K562 (cell line): Measurements from ENCODE around the gene ITGBL1. TPM values are rescaled to one million over a fixed set of nuclear protein-coding genes. Genes with fewer than 3 reads are reported as not detected.

Experiments used
- ARNT ChIP-seq, 2 experiments: fragments of 450-650 bp; IDR thresholded peaks; 2 replicates each; pipeline ENCODE4 v1.6.1; 2016; ENCODE audit warnings: mild to moderate bottlenecking in 1 of 2
- CREB3L1 ChIP-seq: fragments of 450-650 bp; IDR thresholded peaks from 2 replicates; pipeline ENCODE4 v1.6.1; 2014; ENCODE audit warnings: low read depth, mild to moderate bottlenecking, moderate library complexity, borderline replicate concordance
- HDAC3 ChIP-seq: fragments of 450-650 bp; IDR thresholded peaks from 2 replicates; pipeline ENCODE4 v1.6.1; 2018; ENCODE audit warnings: borderline replicate concordance, mild to moderate bottlenecking, moderate library complexity; ENCODE audit not compliant: partially characterized antibody
- SAP30 ChIP-seq: fragments of 200-600 bp; sonication (generic); IDR thresholded peaks from 2 replicates; pipeline ENCODE4 v1.6.1; 2012; ENCODE audit warnings: borderline replicate concordance, low read depth, mild to moderate bottlenecking, moderate library complexity, low read length, control low read depth, inconsistent platforms; ENCODE audit not compliant: insufficient read depth, poor library complexity, severe bottlenecking
- SFPQ ChIP-seq: fragments of 200-400 bp; formaldehyde crosslinking; IDR thresholded peaks from 2 replicates; pipeline ENCODE4 v1.6.1; 2017; ENCODE audit warnings: mild to moderate bottlenecking, low read depth, low read length, moderate library complexity
- SMARCA4 ChIP-seq: fragments of 450-650 bp; IDR thresholded peaks from 2 replicates; pipeline ENCODE4 v1.6.1; 2016
- ZMIZ1 ChIP-seq, 2 experiments: fragments of 150-350 bp in 1 of 2; IDR thresholded peaks; 2 replicates each; pipeline ENCODE4 v1.6.1; 2012 to 2016; ENCODE audit warnings: low read depth in 2 of 2, low read length in 2 of 2, mild to moderate bottlenecking in 1 of 2, moderate library complexity in 1 of 2
- polyA plus RNA-seq, 8 experiments: library from polyadenylated mRNA; depleted of rRNA in 4 of 8; stranded (reverse) in 5 of 8; unstranded in 3 of 8; fragments of >200 nt; fragmentation: Nextera tagmentation in 2 of 8; fragmentation: Illumina TruSeq in 1 of 8; extraction: Ambion mirVana in 2 of 8; extraction: Trizol in 1 of 8; gene quantifications; 2 replicates each; pipeline versions ENCODE4 v1.2.1 to v1.2.3, GENCODE V29; 2011 to 2014; ENCODE audit warnings: inconsistent platforms in 1 of 8, missing spikeins in 1 of 8
- total RNA-seq, 7 experiments: library from RNA; depleted of rRNA in 6 of 7; stranded (reverse); fragments of >200 nt in 6 of 7; fragmentation: Illumina TruSeq in 2 of 7; extraction: Trizol in 2 of 7; gene quantifications; 2 replicates each; pipeline versions ENCODE4 v1.2.1 to v1.2.3, GENCODE V29; 2011 to 2021; ENCODE audit warnings: low replicate concordance in 1 of 7

The ITGBL1 gene
- total and polyA plus RNA-seq, 9 of the 15 experiments (the other 6 are each of a cell fraction or from before 2014, with no cell fraction given) = 0.04 to 0.73 (median 0.32) TPM; not detected in 1

- no peak for TF ChIP-seq SMARCA4
- no peak for TF ChIP-seq HDAC3
- TF ChIP-seq CREB3L1 = no peak
- no peak for TF ChIP-seq ARNT (IDR thresholded peaks at IDR 0.05)
- TF ChIP-seq SAP30 = no peak
- no peak for TF ChIP-seq ZMIZ1 (IDR thresholded peaks at IDR 0.05; ENCODE audit: low read depth in 2 of 2, low read length in 2 of 2)
- no peak for TF ChIP-seq SFPQ
Observed at GRCh38 chr13:101417043-101417406, 35.5 kb upstream of the ITGBL1 start (continued).
